ENCODE measurements around the gene ADNP. TPM values are rescaled to one million over a fixed set of nuclear protein-coding genes. Genes with fewer than 3 reads are reported as not detected.

The ADNP gene
- total and polyA plus RNA-seq, 2 of the 13 experiments (the other 11 are each of a cell fraction or from before 2014, with no cell fraction given): 21.0 to 21.5 TPM

GRCh38 chr20:50957798-50958614, 26.8 kb upstream of the ADNP start, which contains the start of gene DPM1 (continued):
- TF ChIP-seq RBFOX2 (IDR thresholded peaks at IDR 0.05; ENCODE audit: low read depth, low read length) (no peak; the same call in 1 of the 2 replicates), ZNF605 (CRISPR knock-in tag; IDR thresholded peaks at IDR 0.05) (peak; percentile 92), RFXANK (CRISPR knock-in tag; IDR thresholded peaks at IDR 0.05) (peak; percentile 77; the same call in 1 of the 2 replicates), PTBP1 (IDR thresholded peaks at IDR 0.05; ENCODE audit: low read depth, low read length, poor library complexity, severe bottlenecking) (peak; percentile 94), JUND (CRISPR knock-in tag; IDR thresholded peaks at IDR 0.05) (peak; percentile 69), THYN1 (CRISPR knock-in tag; IDR thresholded peaks at IDR 0.05; ENCODE audit: borderline replicate concordance, low read depth) (no peak), BORCS8-MEF2B (CRISPR knock-in tag; IDR thresholded peaks at IDR 0.05) (peak; percentile 73; the same call in 1 of the 2 replicates), TARDBP (CRISPR knock-in tag; IDR thresholded peaks at IDR 0.05) (no peak; the same call in 1 of the 2 replicates), SRSF9 (IDR thresholded peaks at IDR 0.05; ENCODE audit: borderline replicate concordance, insufficient read depth, low read depth, low read length, poor library complexity, severe bottlenecking) (no peak), FOXK2 (IDR thresholded peaks at IDR 0.05) (no peak), FOXC1 (CRISPR knock-in tag; IDR thresholded peaks at IDR 0.05; ENCODE audit: borderline replicate concordance) (peak; percentile 87), ERF (CRISPR knock-in tag; IDR thresholded peaks at IDR 0.05) (peak; percentile 90), ZNF639 (CRISPR knock-in tag; conservative IDR thresholded peaks at IDR 0.05) (no peak; the same call in 1 of the 2 replicates), MTERF4 (CRISPR knock-in tag; IDR thresholded peaks at IDR 0.05) (0 out of 2 replicates have a peak, but pooled peaks have one; percentile 60), HOMEZ (CRISPR knock-in tag; IDR thresholded peaks at IDR 0.05; ENCODE audit: low read depth) (0 out of 2 replicates have a peak, but pooled peaks have one; percentile 5), ZNF720 (CRISPR knock-in tag; IDR thresholded peaks at IDR 0.05) (0 out of 2 replicates have a peak, but pooled peaks have one; percentile 82), SMAD9 (CRISPR knock-in tag; IDR thresholded peaks at IDR 0.05) (no peak; the same call in 1 of the 2 replicates), HOXD1 (CRISPR knock-in tag; IDR thresholded peaks at IDR 0.05) (no peak), ZNF557 (CRISPR knock-in tag; IDR thresholded peaks at IDR 0.05) (no peak), ASH2L (IDR thresholded peaks at IDR 0.05; ENCODE audit: insufficient read length, low read depth, low read length) (peak; percentile 99), ZNF501 (CRISPR knock-in tag; IDR thresholded peaks at IDR 0.05) (peak; percentile 96; the same call in 1 of the 2 replicates)
- TF ChIP-seq, protein P1, sequence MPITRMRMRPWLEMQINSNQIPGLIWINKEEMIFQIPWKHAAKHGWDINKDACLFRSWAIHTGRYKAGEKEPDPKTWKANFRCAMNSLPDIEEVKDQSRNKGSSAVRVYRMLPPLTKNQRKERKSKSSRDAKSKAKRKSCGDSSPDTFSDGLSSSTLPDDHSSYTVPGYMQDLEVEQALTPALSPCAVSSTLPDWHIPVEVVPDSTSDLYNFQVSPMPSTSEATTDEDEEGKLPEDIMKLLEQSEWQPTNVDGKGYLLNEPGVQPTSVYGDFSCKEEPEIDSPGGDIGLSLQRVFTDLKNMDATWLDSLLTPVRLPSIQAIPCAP (CRISPR knock-in tag; IDR thresholded peaks at IDR 0.05; ENCODE audit: low read depth): 0 out of 2 replicates have a peak, but pooled peaks have one; percentile 45
- TF ChIP-seq, protein P2, sequence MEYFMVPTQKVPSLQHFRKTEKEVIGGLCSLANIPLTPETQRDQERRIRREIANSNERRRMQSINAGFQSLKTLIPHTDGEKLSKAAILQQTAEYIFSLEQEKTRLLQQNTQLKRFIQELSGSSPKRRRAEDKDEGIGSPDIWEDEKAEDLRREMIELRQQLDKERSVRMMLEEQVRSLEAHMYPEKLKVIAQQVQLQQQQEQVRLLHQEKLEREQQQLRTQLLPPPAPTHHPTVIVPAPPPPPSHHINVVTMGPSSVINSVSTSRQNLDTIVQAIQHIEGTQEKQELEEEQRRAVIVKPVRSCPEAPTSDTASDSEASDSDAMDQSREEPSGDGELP (IDR thresholded peaks at IDR 0.05; ENCODE audit: borderline replicate concordance, low read depth): peak; percentile 86

Measured in HepG2 (cell line).